Eye (tissue), 1 donor: ENCODE measurements around the gene ELOA.
A peak's percentile ranks its signal among the peaks of the same experiment; 100 is the strongest.

Experiments
- DNase-seq: peaks from one replicate; pipeline ENCODE4 v3.0.0-alpha.2; 2015

Gene ELOA

DNA sequence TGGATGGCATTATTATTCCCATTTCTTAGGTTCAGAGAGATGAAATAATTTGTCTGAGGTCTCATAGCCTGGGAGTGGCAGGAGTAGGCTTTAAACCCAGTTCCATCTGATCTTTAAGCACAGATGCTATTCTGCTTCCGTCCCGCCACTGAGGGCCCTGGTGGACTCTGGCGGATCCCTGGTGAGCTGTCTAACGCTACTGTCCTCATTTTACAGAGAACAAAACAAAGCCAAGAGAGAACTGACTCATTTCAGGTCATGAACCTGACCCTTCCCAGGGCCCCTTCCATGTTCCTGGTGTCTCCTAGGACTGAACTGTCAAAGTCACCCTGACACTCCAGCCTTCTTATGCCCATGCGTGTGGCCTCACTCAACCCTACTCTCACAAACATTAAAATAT, 60.4 kb downstream of the ELOA start:
- DNase-seq: no peak

DNA sequence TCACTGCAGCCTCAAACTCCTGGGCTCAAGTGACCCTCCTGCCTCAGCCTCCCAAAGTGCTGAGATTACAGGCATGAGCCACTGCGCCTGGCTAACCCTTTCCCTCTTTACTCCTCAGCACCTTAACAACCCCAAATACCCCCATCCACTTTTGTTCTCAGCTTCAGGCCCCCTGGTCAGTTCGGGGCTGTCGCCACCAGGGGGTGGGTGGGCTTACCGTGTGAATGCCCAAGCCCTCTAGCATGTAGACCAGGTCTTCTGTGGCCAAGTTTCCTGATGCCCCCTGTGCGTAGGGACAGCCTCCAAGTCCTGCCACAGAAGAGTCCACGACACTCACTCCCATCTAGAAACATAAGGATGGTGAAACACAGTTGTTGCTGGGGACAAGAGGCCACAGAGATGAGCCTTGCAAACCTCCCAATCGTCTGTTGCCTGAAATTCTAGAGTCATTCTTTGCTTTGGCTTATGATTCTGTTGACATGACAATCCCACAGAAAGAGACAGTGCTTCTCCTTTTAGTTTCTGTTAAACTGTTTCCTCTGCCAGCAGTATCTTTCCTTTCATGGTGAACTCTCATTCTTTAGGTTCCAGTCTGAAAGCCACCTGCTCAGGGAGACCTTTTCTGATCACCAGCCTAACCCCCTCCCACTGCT, 61.0 kb downstream of the ELOA start:
- DNase-seq: no peak

DNA sequence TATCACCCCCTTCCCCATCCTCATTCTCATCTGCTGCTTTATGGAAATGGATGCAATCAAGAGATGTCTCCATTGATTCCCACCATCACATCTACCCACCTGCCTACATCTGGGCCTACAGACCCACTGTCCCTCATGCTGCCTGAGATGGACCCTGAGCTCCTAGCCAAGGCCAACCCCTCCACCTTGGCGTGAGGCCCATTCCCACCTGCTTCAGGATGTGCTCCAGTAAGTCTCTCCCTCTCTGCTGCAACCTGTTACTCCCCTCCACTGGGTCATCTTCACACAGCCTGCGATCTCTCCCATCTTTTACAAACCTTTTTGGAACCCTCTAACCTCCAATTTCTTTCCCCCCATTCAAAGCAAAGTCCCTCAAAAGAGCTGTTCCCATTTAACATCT, 61.8 kb downstream of the ELOA start:
- DNase-seq: no peak

DNA sequence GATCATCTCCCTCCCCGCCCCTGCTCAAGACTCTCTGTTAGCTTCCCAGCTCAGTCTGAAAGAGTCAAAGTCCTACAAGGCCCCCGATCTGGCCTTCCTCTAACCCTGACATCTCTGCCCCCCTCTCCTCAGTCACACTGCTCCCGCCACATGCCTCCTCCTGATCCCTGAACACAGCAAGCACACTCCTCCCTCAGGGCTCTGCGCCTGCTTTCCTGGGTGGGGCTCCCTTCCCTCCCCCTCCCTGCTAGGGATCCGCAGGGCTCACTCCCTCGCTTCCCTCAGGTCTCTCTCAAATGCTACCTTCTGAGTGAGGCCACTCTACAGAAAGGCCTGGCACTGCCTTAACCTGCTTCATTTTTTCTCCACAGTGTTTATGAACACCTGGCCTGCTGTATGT, 63.0 kb downstream of the ELOA start:
- no peak for DNase-seq

DNA sequence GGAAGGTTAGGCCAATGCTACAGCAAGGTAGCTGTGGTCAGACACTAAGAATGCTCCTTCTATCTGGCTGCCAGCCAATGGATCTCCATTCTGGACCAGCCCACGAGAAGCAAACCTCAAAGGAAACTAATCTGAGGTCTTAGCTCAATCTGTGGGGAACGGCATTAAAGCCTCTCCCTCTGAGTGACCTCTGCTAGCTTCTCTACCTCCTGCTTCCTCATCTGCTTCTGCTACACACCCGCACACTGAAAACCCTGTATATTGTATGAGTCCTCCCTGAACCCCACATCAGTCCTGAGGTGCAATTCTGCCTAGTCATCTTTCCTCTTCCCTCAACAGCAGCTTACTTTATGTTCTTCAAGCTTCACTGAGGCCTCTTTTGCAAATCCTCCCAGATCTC, 64.2 kb downstream of the ELOA start:
- DNase-seq: no peak

DNA sequence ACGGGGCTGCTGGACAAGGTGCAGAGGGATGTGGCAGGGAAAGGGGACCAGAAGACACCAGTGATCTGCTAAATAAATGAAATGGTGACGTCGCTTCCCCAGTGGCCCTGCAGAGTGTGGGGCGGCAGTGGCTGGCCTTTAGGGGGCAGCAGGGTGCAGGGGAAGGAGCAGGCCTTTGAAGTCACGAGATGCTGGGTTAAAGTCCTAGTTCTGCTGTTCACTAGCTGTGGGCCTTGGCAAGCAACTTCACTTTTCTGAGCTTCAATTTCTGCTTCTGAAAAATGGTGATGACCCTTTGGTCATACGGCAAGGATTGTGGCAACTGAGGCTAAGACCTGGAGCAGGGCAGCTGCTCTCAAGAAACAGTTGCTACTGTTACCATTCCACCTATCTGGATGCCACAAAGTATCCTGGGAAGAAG, 66.5 kb downstream of the ELOA start:
- DNase-seq: peak; percentile 50

DNA sequence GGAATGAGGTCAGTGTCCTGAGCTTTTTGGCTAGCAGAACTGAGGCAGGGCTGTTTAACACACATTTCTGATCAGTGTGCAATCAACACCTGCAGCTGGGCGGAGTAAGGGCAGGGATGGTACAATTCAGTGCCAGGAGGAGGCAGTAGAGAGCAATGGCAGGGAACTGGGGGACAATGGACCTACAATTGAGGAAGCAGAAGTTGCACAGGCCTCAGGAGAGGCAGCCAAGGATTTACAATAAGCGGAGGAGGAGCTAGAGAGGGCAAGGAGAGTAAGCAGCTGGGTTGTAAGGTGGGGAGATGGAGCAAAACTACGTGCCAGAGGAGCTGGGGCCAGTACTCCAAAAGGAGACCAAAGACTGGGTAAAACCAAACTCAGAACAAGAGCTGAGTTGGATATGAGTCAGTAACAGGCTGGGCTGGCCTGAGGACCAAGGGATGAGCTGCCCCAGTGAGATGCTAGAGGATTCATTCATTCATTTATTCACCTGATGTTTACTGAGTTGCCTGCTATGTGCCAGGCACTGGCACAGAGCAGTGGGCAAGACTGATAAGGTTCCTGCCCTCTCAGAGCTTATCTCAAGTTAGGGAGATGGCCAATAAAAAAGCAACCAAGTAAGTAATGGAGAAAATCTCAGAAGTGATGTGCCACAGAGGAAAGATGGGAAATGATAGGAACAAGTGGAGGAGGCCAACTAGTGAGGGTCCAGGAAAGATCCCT, 67.7 kb downstream of the ELOA start:
- DNase-seq: peak; percentile 54
